Mesothelial cell of epicardium (in vitro differentiated cells): Measurements from ENCODE around the gene TBX18. TPM values are rescaled to one million over a fixed set of nuclear protein-coding genes. Genes with fewer than 3 reads are reported as not detected.

Experiments used
- DNase-seq, 2 experiments: peaks; one replicate each; pipeline ENCODE4 v3.0.0; 2021; ENCODE audit warnings: low spot score in 2 of 2; ENCODE audit not compliant: unreplicated experiment in 2 of 2
- H3K27ac Mint-ChIP-seq: 2 replicates; pipeline ENCODE4 v1.8.0; 2021; ENCODE audit warnings: mixed read lengths
- H3K27me3 Mint-ChIP-seq: 2 replicates; pipeline ENCODE4 v1.8.0; 2021; ENCODE audit warnings: low read depth, mixed read lengths
- H3K36me3 Mint-ChIP-seq: 2 replicates; pipeline ENCODE4 v1.8.0; 2021; ENCODE audit warnings: mixed read lengths
- H3K4me1 Mint-ChIP-seq: 2 replicates; pipeline ENCODE4 v1.8.0; 2021; ENCODE audit warnings: mixed read lengths
- H3K4me3 Mint-ChIP-seq: 2 replicates; pipeline ENCODE4 v1.8.0; 2021; ENCODE audit warnings: mild to moderate bottlenecking, moderate library complexity, mixed read lengths
- H3K9me3 Mint-ChIP-seq: 2 replicates; pipeline ENCODE4 v1.8.0; 2021; ENCODE audit warnings: mixed read lengths
- CTCF ChIP-seq: fragments of 200-600 bp; sonication (generic); IDR thresholded peaks from one replicate; pipeline ENCODE4 v1.5.0; 2021; ENCODE audit warnings: antibody characterized with exemption; ENCODE audit not compliant: unreplicated experiment
- total RNA-seq: library from RNA; stranded (reverse); gene quantifications from 3 replicates; pipeline ENCODE4 v1.2.1, GENCODE V29; 2021

The TBX18 gene
- total RNA-seq, 1 donor from 2014 or later, result 12.8 TPM

GRCh38 chr6:84648444-84648843 is 116.0 kb downstream of the TBX18 start:
- Mint-ChIP-seq H3K9me3 (no peaks in the 10 kb centered on the region), H3K36me3 (no peaks in the 10 kb centered on the region), H3K4me3 (no peak overlapping the region), H3K4me1 (peaks cover 24% of the 10 kb centered on the region), H3K27me3 (peaks cover 9% of the 10 kb centered on the region), H3K27ac (no peak overlapping the region)
- DNase-seq, result no peak
- no peak for TF ChIP-seq CTCF

- peaks cover 9% of the 10 kb centered on the region for H3K27me3 Mint-ChIP-seq
- no peak for TF ChIP-seq CTCF
- peaks cover 18% of the 10 kb centered on the region for H3K4me1 Mint-ChIP-seq
- H3K27ac Mint-ChIP-seq, result no peak overlapping the region
- H3K4me3 Mint-ChIP-seq, result no peak overlapping the region
- no peak for DNase-seq
- no peaks in the 10 kb centered on the region for H3K36me3 Mint-ChIP-seq
- H3K9me3 Mint-ChIP-seq, result no peaks in the 10 kb centered on the region
These were observed 118.7 kb downstream of the TBX18 start for GRCh38 chr6:84645563-84646266.

- DNase-seq, result no peak
- Mint-ChIP-seq H3K27me3 (peaks cover 9% of the 10 kb centered on the region), H3K27ac (no peak overlapping the region), H3K9me3 (no peaks in the 10 kb centered on the region), H3K4me3 (no peak overlapping the region), H3K4me1 (peaks cover 21% of the 10 kb centered on the region), H3K36me3 (no peaks in the 10 kb centered on the region)
- no peak for TF ChIP-seq CTCF
These were observed 119.4 kb downstream of the TBX18 start for GRCh38 chr6:84645000-84645399.

- TF ChIP-seq CTCF, result no peak
- no peak overlapping the region for H3K27ac Mint-ChIP-seq
- no peak overlapping the region for H3K4me3 Mint-ChIP-seq
- H3K9me3 Mint-ChIP-seq, result no peaks in the 10 kb centered on the region
- no peaks in the 10 kb centered on the region for H3K36me3 Mint-ChIP-seq
- H3K27me3 Mint-ChIP-seq, result peaks cover 9% of the 10 kb centered on the region
- no peak for DNase-seq
- H3K4me1 Mint-ChIP-seq, result peaks cover 21% of the 10 kb centered on the region
These were observed 120.6 kb downstream of the TBX18 start for GRCh38 chr6:84643778-84644177.

- no peak for DNase-seq
- H3K9me3 Mint-ChIP-seq, result peaks cover 5% of the 10 kb centered on the region
- H3K36me3 Mint-ChIP-seq, result no peaks in the 10 kb centered on the region
- no peak overlapping the region for H3K4me3 Mint-ChIP-seq
- peaks cover 25% of the 10 kb centered on the region for H3K4me1 Mint-ChIP-seq
- peaks cover 9% of the 10 kb centered on the region for H3K27me3 Mint-ChIP-seq
- TF ChIP-seq CTCF, result no peak
- no peak overlapping the region for H3K27ac Mint-ChIP-seq
These were observed 123.3 kb downstream of the TBX18 start for GRCh38 chr6:84641076-84641475.
